Fibroblast of the aortic adventitia (primary cell): Measurements from ENCODE around the gene PDLIM1. TPM values are rescaled to one million over a fixed set of nuclear protein-coding genes. Genes with fewer than 3 reads are reported as not detected.

Experiments
- DNase-seq: peaks from one replicate; pipeline ENCODE4 v3.0.0-alpha.2; 2010; ENCODE audit warnings: low read depth
- H3K4me3 ChIP-seq: 2 replicates; pipeline ENCODE4 v1.5.1; 2011; ENCODE audit warnings: low read depth, mild to moderate bottlenecking, control low read depth, low read length, moderate library complexity
- total RNA-seq: library from RNA; depleted of rRNA; stranded (reverse); fragments of >200 nt; gene quantifications from 2 replicates; pipeline ENCODE4 v1.2.3, GENCODE V29; 2012; ENCODE audit warnings: low replicate concordance
- TF ChIP-seq, protein P1 (sequence below): IDR thresholded peaks from 2 replicates; pipeline ENCODE4 v1.5.1; 2011; ENCODE audit warnings: mild to moderate bottlenecking, low read length, control low read depth, inconsistent platforms; ENCODE audit not compliant: insufficient read depth

PDLIM1 gene
- total RNA-seq, 1 donor, result 13.5 TPM

- no peak overlapping the region for H3K4me3 ChIP-seq
- DNase-seq, result no peak
- TF ChIP-seq, protein P1, sequence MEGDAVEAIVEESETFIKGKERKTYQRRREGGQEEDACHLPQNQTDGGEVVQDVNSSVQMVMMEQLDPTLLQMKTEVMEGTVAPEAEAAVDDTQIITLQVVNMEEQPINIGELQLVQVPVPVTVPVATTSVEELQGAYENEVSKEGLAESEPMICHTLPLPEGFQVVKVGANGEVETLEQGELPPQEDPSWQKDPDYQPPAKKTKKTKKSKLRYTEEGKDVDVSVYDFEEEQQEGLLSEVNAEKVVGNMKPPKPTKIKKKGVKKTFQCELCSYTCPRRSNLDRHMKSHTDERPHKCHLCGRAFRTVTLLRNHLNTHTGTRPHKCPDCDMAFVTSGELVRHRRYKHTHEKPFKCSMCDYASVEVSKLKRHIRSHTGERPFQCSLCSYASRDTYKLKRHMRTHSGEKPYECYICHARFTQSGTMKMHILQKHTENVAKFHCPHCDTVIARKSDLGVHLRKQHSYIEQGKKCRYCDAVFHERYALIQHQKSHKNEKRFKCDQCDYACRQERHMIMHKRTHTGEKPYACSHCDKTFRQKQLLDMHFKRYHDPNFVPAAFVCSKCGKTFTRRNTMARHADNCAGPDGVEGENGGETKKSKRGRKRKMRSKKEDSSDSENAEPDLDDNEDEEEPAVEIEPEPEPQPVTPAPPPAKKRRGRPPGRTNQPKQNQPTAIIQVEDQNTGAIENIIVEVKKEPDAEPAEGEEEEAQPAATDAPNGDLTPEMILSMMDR, result no peak
These were observed 23.6 kb downstream of the PDLIM1 start for GRCh38 chr10:95267251-95267650.

GRCh38 chr10:95266674-95267095 lies 24.1 kb downstream of the PDLIM1 start:
- peak; percentile 75 for DNase-seq
- TF ChIP-seq, protein P1, result no peak
- H3K4me3 ChIP-seq, result no peak overlapping the region

GRCh38 chr10:95265572-95265971 lies 25.2 kb downstream of the PDLIM1 start:
- TF ChIP-seq, protein P1, result no peak
- no peak overlapping the region for H3K4me3 ChIP-seq
- DNase-seq, result no peak

GRCh38 chr10:95264227-95265051 lies 26.4 kb downstream of the PDLIM1 start:
- DNase-seq, result no peak
- TF ChIP-seq, protein P1, result no peak
- no peak overlapping the region for H3K4me3 ChIP-seq

DNA sequence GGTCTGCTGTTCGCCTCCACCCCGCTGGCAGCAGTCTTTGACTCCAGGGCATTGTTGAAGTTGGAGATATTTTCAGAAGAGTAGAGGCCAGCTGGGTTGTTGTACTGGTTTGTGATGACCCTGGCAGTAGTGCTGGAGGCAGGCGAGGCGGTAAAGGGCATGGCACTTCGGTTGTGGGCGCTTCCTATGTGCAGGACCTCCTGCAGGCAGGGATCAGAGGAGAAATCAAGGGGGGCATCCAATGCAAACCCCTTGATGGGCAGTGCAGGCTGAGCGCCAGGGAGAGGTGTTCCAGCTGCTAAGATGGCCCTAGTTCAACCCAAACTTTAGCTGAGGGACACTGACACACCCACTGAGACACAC lies 27.0 kb downstream of the PDLIM1 start:
- DNase-seq, result no peak
- TF ChIP-seq, protein P1, result no peak
- H3K4me3 ChIP-seq, result no peak overlapping the region

DNA sequence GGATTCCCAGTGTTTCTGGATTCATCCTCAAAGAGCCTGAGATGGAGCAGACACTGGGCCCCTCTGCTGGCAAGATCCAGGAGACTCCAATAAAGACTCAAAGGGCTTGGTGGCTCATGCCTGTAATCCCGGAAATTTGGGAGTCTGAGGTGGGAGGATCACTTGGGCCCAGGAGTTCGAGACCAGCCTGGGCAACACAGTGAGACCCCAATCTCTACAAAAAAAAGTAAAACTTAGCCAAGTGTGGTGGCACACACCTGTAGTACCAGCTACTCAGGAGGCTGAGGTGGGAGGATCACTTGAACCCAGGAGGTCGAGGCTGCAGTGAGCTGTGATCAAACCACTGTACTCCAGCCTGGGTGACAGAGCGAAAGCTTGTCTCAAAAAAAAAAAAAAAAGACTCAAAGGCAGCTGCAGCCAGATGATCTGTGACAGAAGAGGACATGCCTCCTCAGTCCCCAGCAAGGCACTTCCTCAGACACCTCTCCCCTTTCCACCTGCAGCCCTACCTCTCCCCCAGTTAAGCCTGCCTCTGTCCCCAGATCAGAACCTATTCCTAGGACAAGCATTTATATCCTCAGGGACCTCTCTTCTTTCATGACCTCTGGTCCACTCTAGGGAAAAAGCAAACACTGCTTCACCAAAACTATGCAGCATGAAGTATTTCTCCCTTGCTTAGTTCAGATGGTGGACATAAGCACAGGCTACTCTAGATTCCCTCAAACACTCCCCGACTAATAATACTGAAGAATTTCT lies 27.9 kb downstream of the PDLIM1 start:
- TF ChIP-seq, protein P1, result no peak
- no peak overlapping the region for H3K4me3 ChIP-seq
- DNase-seq, result no peak
